HG03025 (cell line): ENCODE data around the gene LIAS.
"Not testable (repeated sequence)": the region's sequence is repeated elsewhere in the genome, so short reads cannot be mapped to it uniquely, and the experiment has no call there.

Experiments used
- ATAC-seq: cut with Tn5 transposase; IDR thresholded peaks from one replicate; pipeline ENCODE4 v1.9.1; 2021; ENCODE audit warnings: mild to moderate bottlenecking, moderate library complexity; ENCODE audit not compliant: unreplicated experiment, low FRiP score

The LIAS gene

GRCh38 chr4:39495446-39496213, 36.8 kb downstream of the LIAS start:
- no peak for ATAC-seq

- no peak for ATAC-seq
These were observed 39.3 kb downstream of the LIAS start for GRCh38 chr4:39497909-39498726.

GRCh38 chr4:39498727-39499020, 39.8 kb downstream of the LIAS start:
- ATAC-seq, result no peak

GRCh38 chr4:39502019-39502663, 43.3 kb downstream of the LIAS start:
- ATAC-seq, result no peak

- not testable (repeated sequence) for ATAC-seq
These were observed 43.8 kb downstream of the LIAS start for GRCh38 chr4:39502664-39503035.

GRCh38 chr4:39504538-39504937, 45.7 kb downstream of the LIAS start:
- no peak for ATAC-seq

GRCh38 chr4:39505581-39505980, 46.7 kb downstream of the LIAS start:
- no peak for ATAC-seq

GRCh38 chr4:39510348-39510929, 51.6 kb downstream of the LIAS start:
- ATAC-seq, result no peak

GRCh38 chr4:39514266-39514665, 55.4 kb downstream of the LIAS start:
- not testable (repeated sequence) for ATAC-seq

- ATAC-seq, result no peak
These were observed 56.1 kb downstream of the LIAS start for GRCh38 chr4:39514888-39515401.

GRCh38 chr4:39515669-39516401, 57.0 kb downstream of the LIAS start:
- not testable (repeated sequence) for ATAC-seq

GRCh38 chr4:39516407-39516966, 57.6 kb downstream of the LIAS start:
- ATAC-seq, result no peak

GRCh38 chr4:39518484-39518883, 59.6 kb downstream of the LIAS start:
- no peak for ATAC-seq

GRCh38 chr4:39521253-39521919, 62.5 kb downstream of the LIAS start:
- ATAC-seq, result no peak

GRCh38 chr4:39522068-39522467, 63.2 kb downstream of the LIAS start:
- ATAC-seq, result no peak

- ATAC-seq, result no peak
These were observed 65.5 kb downstream of the LIAS start for GRCh38 chr4:39524161-39524957.

GRCh38 chr4:39525822-39526690, 67.2 kb downstream of the LIAS start:
- ATAC-seq, result no peak
